Measurements from ENCODE around the gene MRPL37.
"Not testable (repeated sequence)": the region's sequence is repeated elsewhere in the genome, so short reads cannot be mapped to it uniquely, and the experiment has no call there.

MRPL37 gene

DNA sequence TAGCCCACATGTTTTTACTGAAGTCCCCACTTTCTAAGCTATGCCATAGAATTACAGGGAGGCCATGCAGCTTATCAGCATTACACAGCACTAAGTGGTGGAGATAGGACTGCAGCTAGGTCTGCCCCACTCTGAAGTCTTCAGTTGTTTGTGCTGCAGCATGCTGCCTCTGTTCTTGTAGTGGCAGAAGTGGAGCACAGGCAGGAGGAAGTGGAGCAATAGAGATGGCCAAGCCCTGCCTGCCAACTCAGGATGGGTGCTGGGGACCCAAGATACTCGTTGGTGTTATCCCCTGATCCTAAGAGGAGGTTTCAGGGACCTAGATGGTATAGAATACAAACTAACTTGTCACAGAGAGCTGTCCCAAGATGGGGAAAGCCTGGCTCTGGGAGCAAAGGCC, 12.9 kb downstream of the MRPL37 start:
- DNase-seq = no peak
- intact Hi-C loops (cut with DNase I) = no loop called here

DNA sequence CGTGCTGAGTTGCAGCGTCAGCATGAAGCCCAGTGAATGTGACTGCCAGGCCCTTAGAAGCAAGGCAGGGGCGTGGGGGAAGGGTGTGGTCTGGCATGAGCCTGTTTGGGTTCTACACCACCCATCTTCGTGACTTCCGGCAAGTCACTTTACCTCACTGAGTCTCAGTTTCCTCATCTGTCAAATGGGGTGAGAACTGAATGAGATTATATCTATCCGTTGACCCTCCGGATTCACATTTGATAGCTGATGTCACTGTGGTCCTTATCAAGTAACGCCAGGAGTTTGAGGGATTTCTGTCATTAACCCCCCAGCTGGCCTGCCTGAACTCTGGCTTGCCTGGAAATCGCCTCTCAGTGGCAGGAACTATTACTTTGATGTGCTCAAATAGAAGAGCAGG, 15.6 kb downstream of the MRPL37 start:
- intact Hi-C loops (cut with DNase I) = no loop called here
- no peak for DNase-seq

DNA sequence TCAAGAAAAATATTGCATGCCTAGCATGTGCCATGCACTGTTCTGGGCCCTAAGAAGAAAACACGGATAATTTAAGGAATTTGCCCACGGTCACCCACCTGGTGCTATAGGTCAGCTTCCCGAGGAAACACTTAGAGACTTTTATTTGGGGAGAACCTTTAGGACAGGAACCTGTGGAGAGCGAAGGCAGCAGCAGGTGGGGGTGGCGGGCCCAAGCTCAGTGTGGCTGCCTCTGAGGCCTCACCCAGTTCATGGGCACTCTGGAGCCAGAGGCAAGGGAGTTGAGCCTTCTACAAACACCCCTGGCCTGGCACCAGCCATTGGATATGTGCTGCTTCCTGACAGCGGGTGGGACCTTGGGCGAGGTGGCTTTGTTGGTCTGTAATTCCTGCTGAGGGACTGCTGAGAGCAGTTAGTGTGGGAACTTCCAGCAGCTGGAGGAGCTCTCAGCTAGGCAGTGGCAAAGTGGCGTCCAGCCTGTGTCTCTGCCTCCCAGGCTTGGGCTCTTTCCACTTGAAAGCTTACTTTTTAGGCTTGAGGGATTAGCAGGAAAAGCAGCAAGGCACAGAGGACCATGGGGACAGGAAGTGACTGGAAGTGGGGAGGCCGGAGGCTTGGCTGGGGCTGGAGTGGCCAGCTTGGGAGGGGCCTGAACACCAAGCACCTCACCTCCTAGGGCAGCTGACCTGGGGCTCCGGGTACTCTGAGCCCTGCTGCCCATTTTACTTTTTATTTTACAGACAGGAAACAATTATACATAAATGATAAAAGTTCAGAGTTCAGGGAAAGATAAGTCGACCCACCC, 19.1 kb downstream of the MRPL37 start:
- DNase-seq = peak in 1 of 10 donors; percentile 80
- intact Hi-C loops (cut with DNase I) = no loop called here

DNA sequence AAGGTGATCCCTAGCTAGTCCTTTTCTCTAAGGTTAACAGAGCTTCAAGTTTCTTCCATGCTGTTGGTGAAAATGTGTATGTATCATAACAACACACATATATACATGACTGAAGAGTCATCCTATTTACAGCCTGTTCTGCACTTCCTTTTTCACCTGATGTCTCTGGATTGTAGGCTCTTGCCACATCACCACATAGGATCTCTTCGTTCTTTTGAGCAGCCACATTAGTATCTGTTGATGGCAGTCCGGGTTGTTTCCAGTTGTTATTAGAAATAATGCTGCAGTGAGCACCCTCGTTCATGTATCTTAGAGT, 19.7 kb downstream of the MRPL37 start:
- intact Hi-C loops (cut with DNase I) = no loop called here
- no peak for DNase-seq

DNA sequence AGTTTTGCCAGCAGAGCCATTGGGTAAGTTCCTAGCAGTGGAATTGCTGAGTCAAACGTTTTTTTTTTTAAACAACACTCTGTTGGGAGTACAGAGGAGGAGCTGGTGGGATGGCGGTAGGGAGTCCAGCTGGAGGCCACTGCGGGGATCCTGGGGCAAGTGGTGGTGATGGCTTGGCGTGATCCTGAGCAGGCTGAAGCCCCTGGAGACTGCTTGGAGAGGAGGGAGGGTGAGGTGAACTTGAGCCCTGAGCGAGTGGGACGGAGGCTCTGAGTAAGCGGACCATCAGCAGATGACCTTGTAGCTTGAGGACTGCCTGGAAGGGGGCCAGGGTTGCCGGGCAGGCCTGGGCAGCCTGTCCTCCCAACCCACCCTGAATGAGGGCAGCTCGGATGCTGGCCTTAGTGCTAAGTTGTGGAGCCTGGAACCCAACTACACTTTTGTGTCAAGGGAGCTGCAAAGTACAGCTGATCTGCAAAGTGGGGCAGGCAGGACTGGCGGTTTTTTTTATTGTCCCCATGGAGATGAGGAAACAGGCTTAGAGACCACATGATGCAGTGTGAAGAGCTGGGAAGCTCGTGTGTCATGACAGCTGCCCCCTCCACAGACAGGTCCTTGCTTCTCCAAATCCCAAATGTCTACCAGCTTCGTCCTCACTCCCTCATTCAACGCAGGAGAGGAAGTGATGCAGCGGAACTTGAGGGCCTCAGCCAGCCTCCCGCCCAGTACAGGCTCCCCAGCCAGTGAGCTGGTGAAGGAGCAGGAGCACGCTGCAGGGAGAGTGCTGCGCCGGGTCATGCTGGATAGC, 20.2 kb downstream of the MRPL37 start:
- peak in 8 of 10 donors; percentile 48 to 94 (median 68) for DNase-seq
- intact Hi-C loops (cut with DNase I) = no loop called here

DNA sequence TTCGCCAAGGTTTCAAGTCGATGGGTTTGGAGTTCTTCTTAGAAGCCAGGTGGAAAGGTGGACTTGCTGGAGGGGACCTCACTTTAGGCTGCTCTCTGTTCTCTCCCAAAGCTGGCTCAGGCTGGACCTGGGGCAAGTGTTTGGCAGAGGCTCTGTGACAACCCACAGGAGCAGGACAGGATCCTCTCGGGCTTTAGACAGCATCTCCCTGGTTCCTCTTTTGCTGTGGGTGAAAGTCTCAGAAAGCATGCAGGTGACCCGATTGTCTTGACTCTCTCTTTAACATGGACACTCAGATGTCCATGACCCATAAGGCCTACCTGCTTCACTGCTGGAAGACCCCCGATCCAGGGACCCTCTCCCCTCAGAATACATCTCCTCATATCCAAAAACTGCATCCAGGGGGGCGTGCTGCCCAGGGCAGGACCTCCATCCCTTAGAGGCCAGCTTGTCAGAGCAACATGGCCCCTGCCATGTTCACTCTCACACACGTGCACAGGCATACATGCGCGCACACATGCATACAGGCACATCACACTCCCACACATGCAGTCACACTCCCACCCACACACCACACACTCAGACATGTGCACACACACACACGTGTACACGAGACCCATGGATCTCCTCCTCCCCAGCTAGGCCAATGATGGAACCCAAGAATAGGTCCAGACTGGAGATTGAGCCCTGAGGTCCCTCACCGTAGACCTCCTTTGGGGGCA, 21.3 kb downstream of the MRPL37 start:
- DNase-seq = no peak
- intact Hi-C loops (cut with DNase I) = no loop called here

DNA sequence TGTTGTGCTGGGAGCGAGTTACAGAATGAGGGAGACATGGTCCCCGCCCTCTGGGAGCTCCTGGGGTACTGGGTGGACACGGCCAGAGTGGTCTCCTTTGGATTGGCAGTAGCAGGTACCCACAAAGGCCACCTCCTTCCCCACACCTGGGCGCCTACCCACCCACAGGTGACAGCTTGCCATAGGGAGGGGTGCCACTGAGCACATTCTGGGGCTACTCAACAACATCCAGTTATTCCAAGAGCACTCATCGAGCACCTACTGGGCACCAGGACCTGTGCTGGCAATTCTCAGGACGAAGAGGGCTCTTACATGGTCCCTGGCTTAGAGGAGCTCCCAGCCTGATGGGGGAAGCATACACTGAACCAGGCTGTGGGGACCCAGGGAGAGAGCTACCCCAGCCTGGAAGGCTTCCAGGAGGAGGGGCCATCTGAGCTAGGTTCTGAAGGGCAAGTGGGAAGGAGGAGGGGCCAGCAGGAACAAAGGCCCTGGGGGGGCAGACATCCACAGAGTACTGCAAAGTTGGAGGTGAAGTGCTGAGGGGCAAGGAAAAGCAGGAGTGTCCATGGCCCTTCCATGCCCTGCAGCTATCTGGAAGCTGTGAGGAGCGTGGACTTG, 22.0 kb downstream of the MRPL37 start:
- intact Hi-C loops (cut with DNase I) = no loop called here
- DNase-seq = peak in 1 of 10 donors; percentile 62

GRCh38 chr1:54222711-54223110, 22.7 kb downstream of the MRPL37 start:
- peak in 1 of 10 donors; percentile 55 for DNase-seq
- intact Hi-C loops (cut with DNase I) = no loop called here

DNA sequence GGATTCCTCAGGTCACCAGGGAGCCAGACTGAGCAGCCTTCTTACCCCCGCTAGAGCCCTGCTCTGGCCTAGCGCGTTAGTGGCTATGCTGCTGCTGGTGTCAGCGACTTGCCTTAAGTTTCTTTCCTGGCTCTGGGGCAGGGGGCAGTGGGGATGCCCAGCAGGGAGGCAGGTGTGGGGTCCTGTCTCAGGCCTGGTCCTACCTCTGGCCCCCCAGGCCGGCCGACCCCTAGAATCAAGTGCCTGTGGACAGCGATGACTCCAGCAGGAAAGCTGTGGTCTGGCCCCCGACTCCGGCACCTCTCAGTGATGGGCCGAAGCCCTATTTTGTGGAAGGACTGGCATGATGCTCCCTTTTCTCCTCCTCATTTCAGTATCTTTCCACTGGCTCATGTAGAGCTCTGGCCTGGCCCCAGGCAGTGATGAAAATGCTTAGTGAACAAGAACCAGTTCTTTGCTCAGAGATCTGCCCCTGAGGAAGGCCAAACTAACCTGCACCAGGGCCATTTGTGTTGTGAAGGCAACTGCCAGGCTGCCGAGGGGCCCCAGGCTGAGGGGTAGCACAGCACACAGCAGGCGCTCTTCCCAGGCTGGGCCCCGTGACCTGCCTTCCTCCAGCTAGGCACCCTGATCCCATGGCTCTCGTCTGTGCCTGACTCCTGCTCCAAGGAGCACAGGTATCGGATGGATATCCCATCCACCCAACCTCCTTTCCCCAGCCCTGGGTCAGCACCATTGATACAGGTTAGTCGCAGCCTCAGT, 23.7 kb downstream of the MRPL37 start:
- DNase-seq = peak in 1 of 10 donors; percentile 72
- intact Hi-C loops (cut with DNase I) = no loop called here

GRCh38 chr1:54224233-54224632, 24.3 kb downstream of the MRPL37 start:
- no peak for DNase-seq
- intact Hi-C loops (cut with DNase I) = no loop called here

DNA sequence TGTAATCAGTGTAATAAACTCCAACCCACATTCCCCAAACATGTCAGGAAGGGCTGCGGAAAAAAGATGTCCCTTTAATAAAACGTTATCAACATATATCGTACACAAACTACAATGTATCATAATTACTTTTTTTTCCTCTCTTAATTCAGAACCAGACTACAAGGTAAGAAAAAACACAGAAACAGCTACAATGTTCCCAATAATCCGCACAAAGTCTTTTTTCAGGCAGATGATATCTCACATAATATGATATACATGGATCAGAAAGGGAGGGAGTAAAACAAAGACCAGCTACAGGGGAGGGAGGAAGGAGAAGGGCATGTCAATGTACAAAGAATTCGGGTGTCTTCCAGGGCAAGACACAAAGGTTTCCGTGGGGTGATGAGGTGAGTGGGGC, 25.4 kb downstream of the MRPL37 start:
- DNase-seq = no peak
- intact Hi-C loops (cut with DNase I) = no loop called here

DNA sequence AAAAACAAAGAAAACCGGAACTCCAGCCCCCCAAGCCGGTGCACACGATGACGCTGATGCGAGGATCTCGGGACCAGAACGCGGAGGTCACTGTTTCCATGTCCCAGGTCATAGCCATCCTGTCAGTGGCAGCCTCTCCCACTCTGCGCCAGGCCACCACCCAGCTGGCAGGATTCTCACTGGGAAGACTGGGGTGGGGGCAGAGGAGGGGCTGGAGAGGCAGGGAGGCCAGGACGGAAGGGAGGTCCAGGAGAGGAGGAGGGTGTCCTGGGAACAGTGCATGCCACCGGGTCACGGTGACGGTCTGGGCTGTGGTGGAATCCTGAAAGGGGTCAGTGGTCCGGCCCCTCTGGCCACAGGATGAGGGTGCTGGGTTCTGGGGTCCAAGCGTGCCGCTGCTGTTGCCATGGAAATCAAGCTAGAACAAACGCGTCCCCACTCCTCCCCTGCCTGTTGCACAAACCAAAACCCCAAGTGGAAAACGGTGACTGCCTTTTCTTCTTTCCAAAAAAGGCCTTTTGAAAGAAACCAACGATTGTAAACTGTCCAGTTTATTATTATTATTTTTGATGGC, 26.1 kb downstream of the MRPL37 start:
- DNase-seq = no peak
- intact Hi-C loops (cut with DNase I) = no loop called here

DNA sequence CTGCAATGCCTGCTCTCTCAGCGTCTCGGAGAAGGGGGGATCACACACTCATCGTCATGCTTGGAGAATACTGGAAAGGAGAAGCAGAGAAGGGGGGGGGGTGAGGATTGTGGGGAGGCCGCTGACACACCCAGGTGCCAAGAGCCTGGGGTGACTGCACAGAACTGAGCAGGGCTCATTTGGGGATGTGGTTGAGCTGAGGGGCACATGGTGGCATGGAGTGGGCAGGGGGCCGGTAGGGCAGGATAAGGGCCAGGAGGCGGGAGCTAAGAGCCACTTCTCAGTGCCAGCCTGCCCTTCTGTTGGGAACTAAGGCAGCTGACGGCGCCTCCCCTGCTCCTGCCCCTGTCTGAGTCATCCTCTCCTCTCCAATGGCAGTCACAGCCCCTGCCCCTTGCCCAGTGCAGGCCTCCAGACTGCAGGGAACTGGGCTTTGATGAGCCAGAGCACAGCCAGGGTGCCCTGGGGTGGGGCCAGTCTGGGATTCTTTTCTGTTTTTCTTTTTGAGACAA, 27.2 kb downstream of the MRPL37 start:
- intact Hi-C loops (cut with DNase I) = no loop called here
- peak in 2 of 10 donors; percentile 46 to 90 for DNase-seq

GRCh38 chr1:54227891-54228310, 27.9 kb downstream of the MRPL37 start:
- no peak for DNase-seq
- intact Hi-C loops (cut with DNase I) = no loop called here

DNA sequence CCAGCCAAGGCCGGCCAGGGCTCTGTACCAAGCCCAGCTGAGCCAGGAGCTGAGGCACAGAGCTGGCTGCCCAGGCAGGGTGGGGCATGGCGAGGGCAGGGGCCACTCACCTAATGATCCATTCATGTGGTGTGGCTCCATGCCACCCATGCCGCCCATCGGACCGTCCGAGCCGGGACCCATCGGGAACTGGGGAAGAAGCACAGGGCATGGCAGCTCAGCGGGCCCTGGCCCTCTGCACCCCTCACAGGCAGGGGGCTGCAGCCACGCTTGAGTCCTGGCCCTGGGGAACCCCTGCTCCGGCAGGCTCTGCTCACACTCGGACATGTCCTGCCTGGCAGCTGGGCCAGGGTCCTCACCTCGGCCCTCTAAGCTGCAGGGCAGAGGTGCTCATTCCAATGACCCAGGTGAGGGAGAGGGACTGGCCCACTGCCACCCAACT, 28.7 kb downstream of the MRPL37 start:
- peak in 1 of 10 donors; percentile 67 for DNase-seq
- intact Hi-C loops (cut with DNase I) = no loop called here

DNA sequence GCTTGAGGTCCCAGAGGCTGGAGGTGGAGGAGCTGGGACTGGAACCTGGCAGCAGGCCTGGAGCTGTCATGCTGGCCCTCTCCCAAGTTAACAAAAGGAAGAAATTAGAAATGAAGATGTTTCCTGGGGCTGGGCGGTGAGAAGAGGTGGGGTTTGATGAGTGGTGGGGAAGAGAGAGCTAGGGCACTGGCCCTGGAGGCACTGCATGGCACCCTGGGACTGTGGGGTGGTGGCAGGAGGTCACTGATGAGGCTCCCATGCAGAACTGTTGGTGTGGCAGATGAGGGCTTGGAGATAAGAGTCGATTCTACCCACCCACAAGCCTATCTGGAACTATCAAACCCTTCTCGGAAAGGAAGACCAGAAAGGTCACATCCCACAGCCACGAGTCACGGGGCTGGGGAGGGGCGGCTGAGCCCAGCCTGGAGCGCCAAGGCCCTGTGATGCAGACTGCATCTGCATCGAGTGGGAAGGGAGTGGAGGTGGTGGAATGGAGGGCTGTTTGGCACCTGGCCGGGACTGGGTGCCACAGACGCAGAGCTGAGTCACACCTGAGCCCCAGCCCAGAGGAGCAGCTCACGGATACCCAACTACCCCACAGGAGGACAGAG, 29.4 kb downstream of the MRPL37 start:
- intact Hi-C loops (cut with DNase I) = no loop called here
- DNase-seq = peak in 7 of 10 donors; percentile 34 to 92 (median 50)

DNA sequence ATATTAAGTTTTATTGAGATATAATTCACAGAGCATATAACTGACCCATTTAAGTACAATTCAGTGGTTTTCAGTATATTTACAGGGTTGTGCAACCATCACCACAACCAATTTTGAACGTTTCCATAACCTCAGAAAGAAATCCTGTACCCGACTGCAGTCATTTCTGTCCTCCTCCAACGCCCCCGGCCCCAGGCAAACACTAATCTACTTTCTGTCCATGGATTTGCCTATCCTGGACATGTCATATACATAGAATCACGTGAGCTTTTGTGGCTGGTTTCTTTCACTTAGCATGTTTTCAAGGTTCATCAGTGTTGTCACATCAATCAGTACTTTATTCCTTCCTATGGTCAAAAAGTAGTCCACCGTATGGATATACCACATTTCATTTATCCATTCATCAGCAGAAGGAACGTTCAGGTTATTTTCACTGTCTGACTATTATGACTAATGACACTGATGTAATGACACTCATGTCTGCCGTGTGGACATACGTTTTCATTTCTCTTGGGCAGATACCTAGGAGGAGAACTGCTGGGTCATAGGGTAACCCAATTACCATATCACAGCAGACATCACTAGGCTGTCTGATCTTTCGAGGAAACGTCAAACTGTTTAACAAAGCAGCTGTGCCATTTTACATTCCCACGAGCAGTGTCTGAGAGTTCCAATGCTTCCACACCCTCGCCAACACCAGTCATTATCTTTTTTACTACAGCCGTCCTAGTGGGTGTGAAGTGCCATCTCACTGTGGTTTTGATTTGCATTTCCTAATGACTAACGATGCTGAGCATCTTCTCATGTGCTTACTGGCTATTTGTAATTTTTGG, 30.8 kb downstream of the MRPL37 start:
- intact Hi-C loops (cut with DNase I) = no loop called here
- DNase-seq = peak in 1 of 10 donors; percentile 19

- intact Hi-C loops (cut with DNase I) = not testable (repeated sequence)
- DNase-seq = peak in 1 of 10 donors; percentile 21
These were observed 33.2 kb downstream of the MRPL37 start for GRCh38 chr1:54233196-54233595.

Data from posterior cingulate gyrus (tissue), 11 donors.